A673 (cell line): ENCODE results near the gene C1QTNF8. TPM values are rescaled to one million over a fixed set of nuclear protein-coding genes. Genes with fewer than 3 reads are reported as not detected.

Source experiments
- BruUV-seq: library from RNA; stranded (reverse); fragments of 400-500 nt; replicated peaks from 2 replicates; lab custom pipeline; 2021; lab: Mats Ljungman, UMichigan
- CTCF ChIA-PET: fragments of 300-600 bp; sonication (Branson Sonifier 250); formaldehyde crosslinking; loops from one replicate; lab custom pipeline; 2022; ENCODE audit warnings: antibody characterized with exemption; lab: Charles Lee
- POLR2A ChIA-PET: fragments of 300-600 bp; sonication (Branson Sonifier 250); formaldehyde crosslinking; loops from one replicate; lab custom pipeline; 2022; ENCODE audit warnings: antibody characterized with exemption; ENCODE audit not compliant: low non-redundant PET; lab: Charles Lee
- DNase-seq: peaks from one replicate; pipeline ENCODE4 v3.0.0-alpha.2; 2015; ENCODE audit warnings: low spot score
- H3K27ac ChIP-seq: fragments of 200-600 bp; sonication (generic); 2 replicates; pipeline ENCODE4 v1.5.1; 2016; ENCODE audit warnings: mixed run types, low read depth, mild to moderate bottlenecking, mixed read lengths, antibody characterized with exemption, low read length; ENCODE audit not compliant: poor library complexity, severe bottlenecking
- H3K27me3 ChIP-seq: fragments of 200-600 bp; sonication (generic); replicated peaks from 2 replicates; pipeline ENCODE4 v1.6.1; 2017; ENCODE audit warnings: mixed run types, low read depth, mild to moderate bottlenecking, mixed read lengths, antibody characterized with exemption, low read length; ENCODE audit not compliant: insufficient read depth, poor library complexity
- H3K36me3 ChIP-seq: fragments of 200-600 bp; sonication (generic); 2 replicates; pipeline ENCODE4 v1.6.1; 2016; ENCODE audit warnings: mixed run types, mild to moderate bottlenecking, mixed read lengths, antibody characterized with exemption, low read length; ENCODE audit not compliant: insufficient read depth, poor library complexity, severe bottlenecking
- H3K4me1 ChIP-seq: fragments of 200-600 bp; sonication (generic); 2 replicates; pipeline ENCODE4 v1.6.1; 2017; ENCODE audit warnings: mixed run types, mild to moderate bottlenecking, mixed read lengths, antibody characterized with exemption, low read length; ENCODE audit not compliant: insufficient read depth, poor library complexity, severe bottlenecking
- H3K4me3 ChIP-seq: fragments of 200-600 bp; sonication (generic); 2 replicates; pipeline ENCODE4 v1.5.1; 2016; ENCODE audit warnings: low read depth, mixed run types, mild to moderate bottlenecking, mixed read lengths, low read length; ENCODE audit not compliant: poor library complexity, severe bottlenecking
- H3K9me3 ChIP-seq: fragments of 200-600 bp; sonication (generic); 2 replicates; pipeline ENCODE4 v1.6.1; 2016; ENCODE audit warnings: mixed run types, low read depth, mild to moderate bottlenecking, mixed read lengths, antibody characterized with exemption, low read length; ENCODE audit not compliant: poor library complexity, severe bottlenecking
- EZH2 ChIP-seq: fragments of 200-600 bp; sonication (generic); IDR thresholded peaks from 2 replicates; pipeline ENCODE4 v1.6.1; 2017; ENCODE audit warnings: borderline replicate concordance, low read depth, mild to moderate bottlenecking, mixed read lengths, antibody characterized with exemption, low read length; ENCODE audit not compliant: poor library complexity, severe bottlenecking
- intact Hi-C: fragments of 100-400 bp; cut with micrococcal nuclease; formaldehyde crosslinking; loops from one replicate; pipeline ENCODE4 v1.10.0; 2022; ENCODE audit not compliant: unreplicated experiment
- total RNA-seq: library from RNA; stranded (reverse); gene quantifications from 2 replicates; pipeline ENCODE4 v1.2.3, GENCODE V29; 2021
- TF ChIP-seq, protein P1 (sequence below): fragments of 300-800, 200-600 bp; sonication (generic); conservative IDR thresholded peaks from 2 replicates; pipeline ENCODE4 v1.5.1; 2017; ENCODE audit warnings: low read depth, mild to moderate bottlenecking, antibody characterized with exemption, low read length, moderate library complexity, mixed read lengths

The C1QTNF8 gene
- total RNA-seq, 1 experiment from 2014 or later: not detected

DNA sequence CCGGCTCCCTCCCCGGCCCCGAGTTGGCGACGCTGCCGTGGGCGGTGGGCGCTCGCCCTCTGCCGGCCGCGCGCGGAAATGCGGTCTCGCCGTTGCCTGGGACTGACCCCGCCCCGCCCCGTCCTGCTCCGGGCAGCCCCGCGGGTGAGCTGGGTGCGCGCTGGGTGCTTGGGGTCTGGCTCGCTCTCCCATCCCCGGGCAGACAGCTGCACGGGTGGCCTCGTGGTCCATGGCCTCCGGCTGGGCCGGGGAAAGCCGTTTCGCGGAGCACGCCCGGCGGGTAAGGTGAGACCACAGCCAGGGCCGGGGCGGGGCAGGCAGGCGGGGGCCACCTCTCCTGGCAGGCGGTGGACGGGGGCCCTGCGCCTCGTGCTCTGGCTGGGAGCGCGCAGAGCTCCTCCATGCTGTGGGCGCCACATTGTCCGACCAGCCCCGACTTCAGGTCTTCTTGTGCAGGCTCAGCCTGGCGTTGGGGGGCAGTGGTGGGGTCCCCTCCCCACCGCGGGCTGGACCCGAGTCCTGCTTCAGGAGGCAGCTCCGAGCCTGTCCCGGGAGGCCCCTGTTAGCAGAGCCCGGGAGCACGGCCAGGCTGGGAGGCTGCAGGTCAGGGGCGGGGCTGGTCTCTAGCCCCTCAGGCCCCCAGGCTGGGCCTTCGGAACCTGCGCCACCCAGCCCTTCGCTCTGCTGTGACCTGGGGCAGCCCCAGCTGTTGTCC lies 7.0 kb upstream of the C1QTNF8 start:
- Histone ChIP-seq H3K27ac (no peak overlapping the region), H3K4me3 (no peak overlapping the region), H3K36me3 (no peaks in the 10 kb centered on the region), H3K27me3 (no peaks in the 10 kb centered on the region), H3K9me3 (no peaks in the 10 kb centered on the region), H3K4me1 (peaks cover 4% of the 10 kb centered on the region)
- TF ChIP-seq, protein P1, sequence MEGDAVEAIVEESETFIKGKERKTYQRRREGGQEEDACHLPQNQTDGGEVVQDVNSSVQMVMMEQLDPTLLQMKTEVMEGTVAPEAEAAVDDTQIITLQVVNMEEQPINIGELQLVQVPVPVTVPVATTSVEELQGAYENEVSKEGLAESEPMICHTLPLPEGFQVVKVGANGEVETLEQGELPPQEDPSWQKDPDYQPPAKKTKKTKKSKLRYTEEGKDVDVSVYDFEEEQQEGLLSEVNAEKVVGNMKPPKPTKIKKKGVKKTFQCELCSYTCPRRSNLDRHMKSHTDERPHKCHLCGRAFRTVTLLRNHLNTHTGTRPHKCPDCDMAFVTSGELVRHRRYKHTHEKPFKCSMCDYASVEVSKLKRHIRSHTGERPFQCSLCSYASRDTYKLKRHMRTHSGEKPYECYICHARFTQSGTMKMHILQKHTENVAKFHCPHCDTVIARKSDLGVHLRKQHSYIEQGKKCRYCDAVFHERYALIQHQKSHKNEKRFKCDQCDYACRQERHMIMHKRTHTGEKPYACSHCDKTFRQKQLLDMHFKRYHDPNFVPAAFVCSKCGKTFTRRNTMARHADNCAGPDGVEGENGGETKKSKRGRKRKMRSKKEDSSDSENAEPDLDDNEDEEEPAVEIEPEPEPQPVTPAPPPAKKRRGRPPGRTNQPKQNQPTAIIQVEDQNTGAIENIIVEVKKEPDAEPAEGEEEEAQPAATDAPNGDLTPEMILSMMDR: peak; percentile 55
- no peak for TF ChIP-seq EZH2
- intact Hi-C loops: no loop called here
- peak; percentile 59 for DNase-seq
- CTCF ChIA-PET: interaction anchor here (0.5 to 1.1 kb wide), 5 partner anchors 19 to 218 kb away, joined by 3 to 6 read pairs (median 3); no protein-coding TSS in a partner anchor
- POLR2A ChIA-PET: no interaction called here
- BruUV-seq: no TSS peak

DNA sequence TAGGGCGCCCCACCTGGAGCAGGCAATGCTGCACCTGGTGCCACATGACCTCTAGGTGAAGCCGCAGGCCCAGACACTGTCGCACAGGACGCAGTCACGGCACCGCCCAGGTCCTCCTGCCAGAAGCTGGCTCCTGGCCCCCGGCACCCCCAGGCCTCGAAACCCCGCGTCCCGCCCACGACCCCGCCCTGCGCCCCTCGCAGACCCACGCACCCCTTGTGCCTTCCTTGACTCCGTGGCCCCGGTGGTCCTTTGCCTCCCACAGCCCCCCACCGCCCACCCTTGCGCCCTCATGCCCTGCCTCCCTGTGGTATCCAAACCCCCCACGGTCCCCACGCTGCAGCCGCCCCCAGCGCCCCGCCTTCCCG lies 6.3 kb upstream of the C1QTNF8 start:
- ChIA-PET POLR2A (no interaction called here), CTCF (interaction anchor here (0.7 to 0.8 kb wide), 2 partner anchors 38 to 43 kb away, joined by 3 read pairs; no protein-coding TSS in a partner anchor)
- no peak overlapping the region for H3K27ac ChIP-seq
- H3K36me3 ChIP-seq: no peaks in the 10 kb centered on the region
- no peak overlapping the region for H3K4me3 ChIP-seq
- H3K9me3 ChIP-seq: no peaks in the 10 kb centered on the region
- H3K4me1 ChIP-seq: peaks cover 4% of the 10 kb centered on the region
- no TSS peak for BruUV-seq
- TF ChIP-seq, protein P1: no peak
- no peak for TF ChIP-seq EZH2
- intact Hi-C loops: no loop called here
- no peak for DNase-seq
- no peaks in the 10 kb centered on the region for H3K27me3 ChIP-seq

DNA sequence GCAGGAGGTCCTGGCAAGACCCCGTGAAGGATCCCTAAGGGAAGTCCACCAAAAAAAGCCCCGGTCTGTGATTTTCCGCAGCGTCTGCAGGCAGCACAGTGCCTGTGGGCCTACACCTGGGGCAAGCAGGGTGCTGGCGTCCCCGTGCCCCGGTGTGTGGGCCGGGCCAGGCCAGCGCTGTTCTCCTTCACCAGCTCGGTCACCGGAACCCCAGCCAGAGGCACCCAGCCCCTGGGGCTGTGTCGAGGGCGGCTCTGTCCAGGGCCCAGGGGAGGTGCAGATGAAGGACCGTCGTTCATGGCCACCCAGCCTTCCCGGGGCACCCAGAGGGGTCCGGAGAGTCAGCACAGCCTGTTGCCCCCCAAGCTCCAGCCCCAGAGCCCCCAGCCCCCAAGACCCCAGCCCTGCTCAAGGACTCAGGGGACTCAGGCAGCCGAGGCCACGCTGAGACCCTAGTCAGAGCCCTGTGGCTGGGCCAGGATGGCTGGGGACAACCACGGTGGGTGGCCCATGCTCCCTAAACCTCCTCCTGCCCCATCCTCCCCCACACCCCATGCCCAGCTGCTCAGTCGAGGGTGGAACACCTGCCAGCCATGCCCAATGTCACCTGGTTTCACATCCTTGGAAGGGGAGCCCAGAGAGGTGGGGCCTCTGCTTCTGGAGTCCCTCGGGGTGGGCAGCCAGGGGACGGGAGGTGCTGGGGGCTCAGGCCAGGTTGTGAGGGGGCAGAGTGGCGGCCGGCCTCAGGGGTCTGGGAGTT lies 5.7 kb upstream of the C1QTNF8 start:
- intact Hi-C loops: no loop called here
- Histone ChIP-seq H3K27me3 (no peaks in the 10 kb centered on the region), H3K36me3 (no peaks in the 10 kb centered on the region), H3K27ac (no peak overlapping the region), H3K4me1 (peaks cover 4% of the 10 kb centered on the region), H3K4me3 (no peak overlapping the region), H3K9me3 (no peaks in the 10 kb centered on the region)
- POLR2A ChIA-PET: no interaction called here
- CTCF ChIA-PET: interaction anchor here (0.5 to 0.7 kb wide), 2 partner anchors 39 to 45 kb away, joined by 3 read pairs; no protein-coding TSS in a partner anchor
- DNase-seq: no peak
- BruUV-seq: no TSS peak
- TF ChIP-seq, protein P1: no peak
- TF ChIP-seq EZH2: no peak
